GM19239 (cell line): ENCODE results near the gene TLE2.
A peak's percentile ranks its signal among the peaks of the same experiment; 100 is the strongest.
"Not testable (repeated sequence)": the region's sequence is repeated elsewhere in the genome, so short reads cannot be mapped to it uniquely, and the experiment has no call there.

Experiments used
- DNase-seq: peaks from one replicate; pipeline ENCODE4 v3.0.0; 2011; ENCODE audit warnings: low spot score; ENCODE audit not compliant: insufficient read length
- FAIRE-seq: peaks from 2 replicates; lab custom pipeline; 2011; peaks lifted over from hg19 to GRCh38; lab: Jason Lieb, UNC

The TLE2 gene

DNA sequence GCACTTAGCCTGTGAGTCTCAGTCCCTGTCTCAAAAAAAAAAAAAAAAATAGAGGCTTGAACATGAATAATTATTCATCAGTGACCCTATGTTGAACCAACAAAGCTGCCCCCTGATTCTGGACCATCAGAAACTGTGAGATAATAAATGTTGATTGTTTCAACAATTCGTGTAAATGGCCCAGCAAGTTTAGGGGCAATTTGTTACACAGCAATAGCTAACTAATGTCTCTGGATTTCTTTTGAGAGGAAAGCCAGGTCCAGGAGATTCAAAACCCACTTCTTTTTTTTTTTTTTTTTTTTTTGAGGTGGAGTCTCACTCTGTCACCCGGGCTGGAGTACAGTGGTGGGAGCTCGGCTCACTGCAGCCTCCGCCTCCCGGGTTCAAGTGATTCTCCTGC is 64.2 kb downstream of the TLE2 start:
- DNase-seq, result no peak
- no peak for FAIRE-seq

GRCh38 chr19:2963631-2964030 is 65.4 kb downstream of the TLE2 start:
- FAIRE-seq, DNase-seq: not testable (repeated sequence)

GRCh38 chr19:2963122-2963521 is 66.0 kb downstream of the TLE2 start:
- no peak for FAIRE-seq
- no peak for DNase-seq

GRCh38 chr19:2962018-2962670 is 66.9 kb downstream of the TLE2 start:
- DNase-seq (no peak), FAIRE-seq (peak; percentile 94)

GRCh38 chr19:2960120-2960519 is 69.0 kb downstream of the TLE2 start:
- FAIRE-seq (no peak), DNase-seq (no peak)

DNA sequence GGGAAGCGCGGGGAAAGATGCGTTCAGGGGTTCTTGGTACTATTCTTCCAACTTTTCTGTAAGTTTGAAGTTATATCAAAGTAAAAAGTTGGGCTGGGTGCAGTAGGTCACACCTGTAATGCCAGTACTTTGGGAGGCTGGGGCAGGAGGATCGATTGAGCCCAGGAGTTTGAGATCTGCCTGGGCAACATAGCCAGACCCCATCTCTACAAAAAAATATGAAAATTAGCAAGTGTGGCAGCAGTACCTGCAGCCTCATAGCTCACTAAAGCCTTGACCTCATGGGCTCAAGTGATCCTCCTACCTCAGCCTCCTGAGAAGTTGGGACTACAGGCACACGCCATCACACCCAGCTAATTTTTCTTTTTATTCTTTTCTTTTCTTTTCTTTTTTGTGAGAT is 71.9 kb downstream of the TLE2 start:
- DNase-seq (no peak), FAIRE-seq (no peak)

- DNase-seq (no peak), FAIRE-seq (no peak)
Observed at GRCh38 chr19:2952953-2953481, 76.1 kb downstream of the TLE2 start.

DNA sequence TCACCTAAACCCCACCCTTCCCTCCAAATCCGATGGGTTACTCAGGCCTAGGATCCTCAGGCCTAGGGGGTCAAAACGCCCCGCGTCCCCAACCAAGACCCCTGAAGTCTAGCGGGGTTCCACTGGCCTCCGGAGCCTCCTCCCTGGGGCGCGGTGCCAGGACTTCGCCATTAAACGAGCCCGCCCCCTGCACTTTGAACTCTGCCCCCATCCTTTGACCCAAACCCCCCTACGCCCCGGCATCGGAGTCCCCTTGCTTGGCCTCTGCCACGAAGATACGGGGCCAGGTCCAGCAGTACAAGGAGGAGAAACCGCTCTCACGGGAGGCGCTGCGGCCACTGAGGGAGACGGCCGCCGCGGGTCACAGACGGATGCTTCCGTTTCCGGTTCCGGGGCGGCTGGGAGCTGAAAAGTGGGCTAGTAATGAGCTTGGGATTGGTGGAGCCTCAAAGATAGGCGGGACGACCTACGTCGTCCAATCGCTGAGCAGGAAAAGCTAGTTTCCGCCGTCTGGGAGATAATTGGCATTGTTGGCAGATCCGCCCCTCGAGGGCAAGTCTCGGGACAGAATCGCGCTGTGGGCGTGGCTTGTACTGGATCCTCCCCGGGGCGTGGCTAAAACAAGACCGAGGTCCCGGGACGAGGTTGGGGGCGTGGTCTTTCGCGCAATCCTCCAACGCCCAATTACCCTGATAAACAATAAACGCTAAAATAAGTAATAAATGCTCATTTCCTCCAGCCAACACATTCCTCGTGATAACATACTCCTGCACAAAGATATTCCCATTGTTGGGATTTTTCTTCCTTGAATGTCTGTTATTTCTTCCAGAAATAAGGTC is 78.6 kb downstream of the TLE2 start:
- DNase-seq, result peak; percentile 93
- FAIRE-seq, result peak; percentile 99

- FAIRE-seq, result no peak
- no peak for DNase-seq
Observed at GRCh38 chr19:2949939-2950285, 79.2 kb downstream of the TLE2 start.
